Amniotic epithelial cell (primary cell): ENCODE data around the gene EGFL6.
"Not testable (repeated sequence)": the region's sequence is repeated elsewhere in the genome, so short reads cannot be mapped to it uniquely, and the experiment has no call there.

Experiments used
- DNase-seq: peaks from one replicate; pipeline ENCODE4 v3.0.0-alpha.2; 2010; ENCODE audit warnings: low read depth

EGFL6 gene

GRCh38 chrX:13590914-13591313, 21.5 kb downstream of the EGFL6 start:
- no peak for DNase-seq

- DNase-seq: peak; percentile 20
Measured at GRCh38 chrX:13597874-13598273, 28.5 kb downstream of the EGFL6 start.

- DNase-seq: peak; percentile 3
Measured at GRCh38 chrX:13598877-13599276, 29.5 kb downstream of the EGFL6 start.

GRCh38 chrX:13599491-13599890, 30.1 kb downstream of the EGFL6 start:
- no peak for DNase-seq

GRCh38 chrX:13605611-13606010, 36.2 kb downstream of the EGFL6 start:
- DNase-seq: no peak

GRCh38 chrX:13607331-13607995, 38.1 kb downstream of the EGFL6 start:
- DNase-seq: no peak

- DNase-seq: no peak
Measured at GRCh38 chrX:13607996-13608365, 38.6 kb downstream of the EGFL6 start.

GRCh38 chrX:13614154-13614553, 44.8 kb downstream of the EGFL6 start:
- DNase-seq: no peak

GRCh38 chrX:13620207-13620606, 50.8 kb downstream of the EGFL6 start:
- no peak for DNase-seq

GRCh38 chrX:13622401-13622964, 53.1 kb downstream of the EGFL6 start:
- DNase-seq: no peak

- no peak for DNase-seq
Measured at GRCh38 chrX:13627306-13627705, 57.9 kb downstream of the EGFL6 start.

GRCh38 chrX:13637224-13637623, 67.8 kb downstream of the EGFL6 start:
- DNase-seq: not testable (repeated sequence)

- no peak for DNase-seq
Measured at GRCh38 chrX:13638021-13638420, 68.6 kb downstream of the EGFL6 start.

GRCh38 chrX:13638826-13639225, 69.4 kb downstream of the EGFL6 start:
- no peak for DNase-seq

- DNase-seq: not testable (repeated sequence)
Measured at GRCh38 chrX:13641684-13642083, 72.3 kb downstream of the EGFL6 start.

- no peak for DNase-seq
Measured at GRCh38 chrX:13645464-13646153, 76.2 kb downstream of the EGFL6 start.

- peak; percentile 50 for DNase-seq
Measured at GRCh38 chrX:13646154-13646549, 76.8 kb downstream of the EGFL6 start.

- DNase-seq: peak; percentile 77
Measured at GRCh38 chrX:13647709-13648212, 78.4 kb downstream of the EGFL6 start.

GRCh38 chrX:13648336-13648735, 78.9 kb downstream of the EGFL6 start:
- not testable (repeated sequence) for DNase-seq

- DNase-seq: peak; percentile 68
Measured at GRCh38 chrX:13649838-13650237, 80.4 kb downstream of the EGFL6 start.

GRCh38 chrX:13650318-13650717, 80.9 kb downstream of the EGFL6 start:
- DNase-seq: no peak

GRCh38 chrX:13651150-13651549, 81.7 kb downstream of the EGFL6 start:
- DNase-seq: no peak

GRCh38 chrX:13652287-13652793, 82.9 kb downstream of the EGFL6 start:
- peak; percentile 96 for DNase-seq
